Osteocyte (in vitro differentiated cells): ENCODE data around the gene GBX1. TPM values are rescaled to one million over a fixed set of nuclear protein-coding genes. Genes with fewer than 3 reads are reported as not detected.

ENCODE experiments used
- DNase-seq: peaks from one replicate; pipeline ENCODE4 v3.0.0; 2021; ENCODE audit warnings: mixed read lengths; ENCODE audit not compliant: unreplicated experiment; ENCODE audit errors: extremely low spot score
- H3K27ac Mint-ChIP-seq: one replicate; pipeline ENCODE4 v1.8.0; 2021; ENCODE audit warnings: mild to moderate bottlenecking, mixed read lengths; ENCODE audit not compliant: unreplicated experiment
- H3K27me3 Mint-ChIP-seq: one replicate; pipeline ENCODE4 v1.8.0; 2021; ENCODE audit warnings: mixed read lengths; ENCODE audit not compliant: unreplicated experiment
- H3K36me3 Mint-ChIP-seq: one replicate; pipeline ENCODE4 v1.8.0; 2021; ENCODE audit warnings: mixed read lengths; ENCODE audit not compliant: unreplicated experiment
- H3K4me1 Mint-ChIP-seq: one replicate; pipeline ENCODE4 v1.8.0; 2021; ENCODE audit warnings: mixed read lengths; ENCODE audit not compliant: unreplicated experiment
- H3K4me3 Mint-ChIP-seq: one replicate; pipeline ENCODE4 v1.8.0; 2021; ENCODE audit warnings: mild to moderate bottlenecking, moderate library complexity, mixed read lengths; ENCODE audit not compliant: unreplicated experiment
- H3K9me3 Mint-ChIP-seq: one replicate; pipeline ENCODE4 v1.8.0; 2021; ENCODE audit warnings: mixed read lengths; ENCODE audit not compliant: unreplicated experiment
- total RNA-seq: library from RNA; stranded (reverse); gene quantifications from 2 replicates; pipeline ENCODE4 v1.2.1, GENCODE V29; 2021
- TF ChIP-seq, protein P1 (sequence below): fragments of 200-600 bp; sonication (generic); IDR thresholded peaks from 2 replicates; pipeline ENCODE4 v1.5.0; 2021; ENCODE audit warnings: antibody characterized with exemption, mild to moderate bottlenecking, moderate library complexity

Gene GBX1
- total RNA-seq, 1 donor from 2014 or later, result not detected

DNA sequence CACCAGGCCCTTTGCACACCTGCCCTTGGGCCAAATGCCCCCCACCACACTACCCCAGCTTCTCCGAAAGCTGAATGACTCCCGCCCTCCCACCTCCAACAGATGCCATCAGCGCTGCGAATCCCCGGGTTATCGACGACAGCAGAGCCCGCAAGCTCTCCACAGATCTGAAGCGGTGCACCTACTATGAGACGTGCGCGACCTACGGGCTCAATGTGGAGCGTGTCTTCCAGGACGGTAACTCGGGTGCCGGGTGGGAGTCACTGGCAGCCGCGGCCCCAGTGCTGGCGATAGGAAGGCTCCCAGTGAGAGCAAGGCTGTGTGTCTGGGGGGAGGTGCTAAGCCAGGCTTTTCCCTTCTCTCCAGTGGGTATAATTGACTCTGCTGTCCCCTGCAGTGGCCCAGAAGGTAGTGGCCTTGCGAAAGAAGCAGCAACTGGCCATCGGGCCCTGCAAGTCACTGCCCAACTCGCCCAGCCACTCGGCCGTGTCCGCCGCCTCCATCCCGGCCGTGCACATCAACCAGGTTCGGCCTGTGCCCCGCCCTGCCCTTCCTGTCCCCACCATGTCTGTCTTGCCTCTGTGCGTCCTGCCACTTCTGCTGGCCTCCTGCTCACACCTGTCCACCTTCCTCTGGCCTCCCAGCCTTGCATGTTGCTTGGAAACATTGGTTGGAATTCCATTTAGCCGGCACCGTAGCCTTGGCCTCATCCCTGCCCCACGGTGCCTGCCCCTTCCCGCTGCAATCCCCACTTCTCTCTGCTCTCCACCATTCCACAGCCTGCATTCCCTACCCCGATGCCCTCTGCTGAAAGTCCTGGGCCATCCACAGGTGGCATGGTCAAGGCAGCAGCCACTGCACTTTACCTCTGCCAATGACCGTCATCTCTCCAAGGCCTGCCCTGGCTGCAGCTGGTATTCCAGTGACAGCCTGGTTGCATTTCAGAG, 49.1 kb downstream of the GBX1 start:
- no peaks in the 10 kb centered on the region for H3K9me3 Mint-ChIP-seq
- no peaks in the 10 kb centered on the region for H3K27me3 Mint-ChIP-seq
- peaks cover 16% of the 10 kb centered on the region for H3K4me1 Mint-ChIP-seq
- no peak for DNase-seq
- no peak overlapping the region for H3K4me3 Mint-ChIP-seq
- H3K36me3 Mint-ChIP-seq, result peaks cover 32% of the 10 kb centered on the region
- TF ChIP-seq, protein P1, sequence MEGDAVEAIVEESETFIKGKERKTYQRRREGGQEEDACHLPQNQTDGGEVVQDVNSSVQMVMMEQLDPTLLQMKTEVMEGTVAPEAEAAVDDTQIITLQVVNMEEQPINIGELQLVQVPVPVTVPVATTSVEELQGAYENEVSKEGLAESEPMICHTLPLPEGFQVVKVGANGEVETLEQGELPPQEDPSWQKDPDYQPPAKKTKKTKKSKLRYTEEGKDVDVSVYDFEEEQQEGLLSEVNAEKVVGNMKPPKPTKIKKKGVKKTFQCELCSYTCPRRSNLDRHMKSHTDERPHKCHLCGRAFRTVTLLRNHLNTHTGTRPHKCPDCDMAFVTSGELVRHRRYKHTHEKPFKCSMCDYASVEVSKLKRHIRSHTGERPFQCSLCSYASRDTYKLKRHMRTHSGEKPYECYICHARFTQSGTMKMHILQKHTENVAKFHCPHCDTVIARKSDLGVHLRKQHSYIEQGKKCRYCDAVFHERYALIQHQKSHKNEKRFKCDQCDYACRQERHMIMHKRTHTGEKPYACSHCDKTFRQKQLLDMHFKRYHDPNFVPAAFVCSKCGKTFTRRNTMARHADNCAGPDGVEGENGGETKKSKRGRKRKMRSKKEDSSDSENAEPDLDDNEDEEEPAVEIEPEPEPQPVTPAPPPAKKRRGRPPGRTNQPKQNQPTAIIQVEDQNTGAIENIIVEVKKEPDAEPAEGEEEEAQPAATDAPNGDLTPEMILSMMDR, result no peak
- H3K27ac Mint-ChIP-seq, result no peak overlapping the region

DNA sequence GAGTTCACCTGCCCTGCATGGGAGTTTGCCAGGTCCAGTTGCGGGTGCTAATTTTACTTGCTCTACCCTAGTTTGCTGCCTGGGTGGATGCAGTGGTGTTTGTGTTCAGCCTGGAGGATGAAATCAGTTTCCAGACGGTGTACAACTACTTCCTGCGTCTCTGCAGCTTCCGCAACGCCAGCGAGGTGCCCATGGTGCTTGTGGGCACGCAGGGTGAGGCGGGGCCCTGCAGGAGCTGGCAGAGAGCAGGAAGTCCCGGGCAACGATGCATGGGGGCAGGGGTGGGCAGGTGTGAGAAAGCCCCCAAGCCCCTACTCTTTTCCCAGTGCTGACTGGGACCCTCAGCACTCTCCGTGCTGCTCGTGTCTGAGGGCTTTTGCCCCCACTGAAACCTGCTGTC, 49.9 kb downstream of the GBX1 start:
- Mint-ChIP-seq H3K27me3 (no peaks in the 10 kb centered on the region), H3K4me3 (no peak overlapping the region), H3K27ac (no peak overlapping the region), H3K36me3 (peaks cover 29% of the 10 kb centered on the region), H3K9me3 (no peaks in the 10 kb centered on the region), H3K4me1 (peaks cover 22% of the 10 kb centered on the region)
- DNase-seq, result no peak
- TF ChIP-seq, protein P1, result no peak

DNA sequence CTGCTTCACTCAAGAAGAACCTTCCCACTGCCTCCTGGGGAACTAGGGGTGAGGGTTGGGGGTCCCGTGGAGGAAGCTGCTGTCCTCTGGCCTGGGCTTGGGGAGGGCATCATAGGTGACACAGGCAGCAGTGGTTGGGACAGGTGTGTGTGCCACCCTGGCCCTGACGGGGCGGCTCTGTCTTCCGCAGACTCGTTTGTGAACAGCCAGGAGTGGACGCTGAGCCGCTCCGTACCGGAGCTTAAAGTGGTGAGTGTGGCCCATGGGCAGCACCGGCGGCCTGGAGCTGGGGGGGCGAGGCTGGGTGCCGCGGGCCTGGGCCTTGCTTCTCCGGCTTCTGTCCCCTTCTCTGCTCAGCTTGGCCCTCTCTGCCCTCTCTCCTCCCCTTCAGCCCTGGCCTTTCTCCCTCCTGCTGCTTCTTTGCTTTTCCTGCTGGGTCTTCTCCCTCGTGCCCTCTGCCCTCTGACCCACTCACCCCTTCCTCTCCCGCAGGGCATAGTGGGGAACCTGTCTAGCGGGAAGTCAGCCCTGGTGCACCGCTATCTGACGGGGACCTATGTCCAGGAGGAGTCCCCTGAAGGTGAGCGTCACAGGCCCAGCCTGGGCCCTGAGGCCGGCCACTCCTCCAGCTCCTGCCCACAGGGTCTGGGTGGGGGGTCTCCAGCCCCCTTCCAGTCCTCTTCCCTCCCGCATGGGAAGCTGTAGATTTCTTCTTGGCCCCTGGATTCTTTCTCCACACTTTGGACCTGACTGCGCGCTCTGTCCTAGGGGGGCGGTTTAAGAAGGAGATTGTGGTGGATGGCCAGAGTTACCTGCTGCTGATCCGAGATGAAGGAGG, 50.7 kb downstream of the GBX1 start:
- H3K27ac Mint-ChIP-seq, result no peak overlapping the region

DNA sequence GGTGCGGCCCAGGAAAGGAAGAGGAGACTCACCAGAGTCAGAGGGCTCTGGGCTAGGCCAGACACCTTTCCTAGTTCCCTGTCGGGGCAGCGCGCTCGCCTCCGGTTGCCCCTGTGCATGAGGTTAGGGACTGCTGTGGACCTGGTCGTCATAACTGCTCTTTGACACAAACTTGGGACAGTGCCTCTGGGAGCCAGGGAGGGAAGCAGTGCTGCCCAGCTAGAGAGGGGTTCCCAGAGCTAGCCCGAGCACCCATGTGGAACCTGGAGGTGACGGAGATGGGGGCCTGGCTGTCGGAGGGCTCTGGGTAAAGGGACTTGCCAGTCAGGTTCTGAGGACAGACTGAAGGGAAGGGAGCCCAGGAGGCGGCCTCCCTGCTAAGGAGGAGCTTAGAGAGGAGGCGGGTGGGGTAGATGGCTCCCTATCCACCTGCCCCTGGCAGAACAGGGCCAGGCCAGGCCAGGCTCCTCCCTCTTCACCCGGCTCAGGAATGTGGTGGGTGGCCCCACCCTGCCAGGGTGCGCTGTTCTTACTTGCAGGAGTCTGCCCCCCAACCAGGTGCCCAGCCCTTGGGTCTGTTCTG, 51.6 kb downstream of the GBX1 start:
- Mint-ChIP-seq H3K36me3 (peaks cover 21% of the 10 kb centered on the region), H3K27me3 (no peaks in the 10 kb centered on the region), H3K27ac (peak overlapping the region; percentile 56), H3K4me3 (peak overlapping the region; percentile 62), H3K9me3 (no peaks in the 10 kb centered on the region), H3K4me1 (peaks cover 29% of the 10 kb centered on the region)
- TF ChIP-seq, protein P1, result no peak
- no peak for DNase-seq

More for the DNA sequence above, 50.7 kb downstream of the GBX1 start:
- TF ChIP-seq, protein P1, result no peak
- Mint-ChIP-seq H3K36me3 (peaks cover 28% of the 10 kb centered on the region), H3K4me3 (no peak overlapping the region), H3K4me1 (peaks cover 26% of the 10 kb centered on the region), H3K27me3 (no peaks in the 10 kb centered on the region), H3K9me3 (no peaks in the 10 kb centered on the region)
- no peak for DNase-seq
